Measurements from ENCODE around the gene STK32B. TPM values are rescaled to one million over a fixed set of nuclear protein-coding genes. Genes with fewer than 3 reads are reported as not detected.

Gene STK32B
- total RNA-seq, 1 experiment from 2014 or later = 1.1 TPM

DNA sequence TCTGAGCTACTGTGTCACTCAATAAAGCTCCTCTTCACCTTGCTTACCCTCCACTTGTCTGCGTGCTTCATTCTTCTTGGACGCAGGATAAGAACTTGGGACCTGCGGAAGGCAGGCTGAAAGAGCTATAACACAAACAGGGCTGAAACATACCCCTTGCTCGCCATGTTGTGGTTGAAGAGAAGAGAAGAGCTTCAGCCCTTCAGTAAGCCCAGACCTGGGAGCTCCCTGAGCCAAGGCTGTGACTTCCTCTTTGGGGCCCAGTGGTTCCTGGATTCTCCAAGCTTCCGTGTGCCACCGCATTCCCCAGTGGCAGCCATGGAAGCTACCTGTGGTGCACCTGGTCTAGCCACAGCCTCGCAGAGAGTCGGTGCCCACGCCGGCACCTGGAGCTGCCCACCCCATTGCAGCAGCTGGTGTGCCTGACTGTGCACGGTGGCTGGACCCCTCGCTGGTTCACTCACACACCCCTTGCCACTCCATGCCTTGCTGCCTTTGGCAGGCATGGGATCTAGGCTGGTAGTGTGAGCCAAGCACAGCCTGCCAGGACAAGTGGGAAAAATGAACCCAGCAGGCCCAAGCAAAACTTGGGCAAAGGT lies 496.5 kb downstream of the STK32B start:
- ChIA-PET POLR2A (ENCODE audit: unreplicated experiment) (no interaction called here), CTCF (no interaction called here)
- Histone ChIP-seq H3K4me1 (ENCODE audit: insufficient read depth, low read length) (no peaks in the 10 kb centered on the region), H3F3A (ENCODE audit: low read length, unreplicated experiment) (no peaks in the 10 kb centered on the region), H3K27ac (ENCODE audit: low read length) (no peak overlapping the region), H3K4me3 (ENCODE audit: low read length) (no peak overlapping the region), H3K36me3 (ENCODE audit: low read depth, low read length) (no peaks in the 10 kb centered on the region), H2AFZ (ENCODE audit: low read length) (no peak overlapping the region), H4K20me1 (ENCODE audit: low read length) (no peaks in the 10 kb centered on the region), H3K9me3 (ENCODE audit: low read length) (no peaks in the 10 kb centered on the region), H3K27me3 (ENCODE audit: low read length) (no peaks in the 10 kb centered on the region), H3K9ac (ENCODE audit: low read length) (no peak overlapping the region), H3K79me2 (ENCODE audit: low read length) (no peaks in the 10 kb centered on the region), H3K9me2 (replicated peaks; ENCODE audit: low read length) (no peaks in the 10 kb centered on the region), H3K4me2 (ENCODE audit: low read length) (no peak overlapping the region)
- ATAC-seq = no peak
- TF ChIP-seq EZH2phosphoT487 (IDR thresholded peaks at IDR 0.05; ENCODE audit: borderline replicate concordance, low read length) (no peak), CTCF (conservative IDR thresholded peaks at IDR 0.05; ENCODE audit: low read depth, low read length) (no peak), EZH2 (IDR thresholded peaks at IDR 0.05; ENCODE audit: low read length, unreplicated experiment) (no peak)
- no TSS peak for BruUV-seq (replicated peaks)
- intact Hi-C loops (cut with micrococcal nuclease) = no loop called here
- no peak for DNase-seq

Other genes starting within 250 kb of the STK32B start
- 7.5 and 10.4 TPM in 2 replicates for gene MSX1, start 191.8 kb upstream of the STK32B start, total RNA-seq (2014; rRNA removed)
- not detected in 2 replicates for gene CYTL1, start 32.0 kb upstream of the STK32B start, total RNA-seq (2014; rRNA removed)